IMR-90 (cell line): ENCODE measurements around the gene COPS4. TPM values are rescaled to one million over a fixed set of nuclear protein-coding genes. Genes with fewer than 3 reads are reported as not detected.

ENCODE experiments used
- ATAC-seq: fragments of 200-7000 bp; cut with Tn5 transposase; 2 replicates; pipeline ENCODE4 v1.9.1; 2020; ENCODE audit warnings: low read depth, mild to moderate bottlenecking, moderate library complexity
- BruUV-seq: library from RNA; stranded (reverse); fragments of 400-500 nt; replicated peaks from 2 replicates; lab custom pipeline; 2021; lab: Mats Ljungman, UMichigan
- CTCF ChIA-PET: fragments of 300-600 bp; formaldehyde crosslinking; extraction: SDS; loops from one replicate; lab custom pipeline; 2021; ENCODE audit warnings: antibody characterized with exemption; lab: Yijun Ruan, JAX
- POLR2A ChIA-PET: fragments of 300-600 bp; sonication (Branson Sonifier 250); formaldehyde crosslinking; loops from one replicate; lab custom pipeline; 2022; ENCODE audit warnings: antibody characterized with exemption; ENCODE audit not compliant: unreplicated experiment; lab: Charles Lee
- DNase-seq: peaks from one replicate; pipeline ENCODE4 v3.0.0; 2013
- H2AFZ ChIP-seq: replicated peaks from 2 replicates; pipeline ENCODE3; 2013; ENCODE audit warnings: low read length, mild to moderate bottlenecking; ENCODE audit not compliant: poor library complexity
- H2AK5ac ChIP-seq: 2 replicates; pipeline ENCODE4 v1.6.1; 2013; ENCODE audit warnings: low read depth, low read length, inconsistent platforms
- H2AK9ac ChIP-seq: replicated peaks from 2 replicates; pipeline ENCODE3; 2013; ENCODE audit warnings: mild to moderate bottlenecking, low read depth, low read length, moderate library complexity; ENCODE audit not compliant: poor library complexity
- H2BK120ac ChIP-seq: 2 replicates; pipeline ENCODE4 v1.6.1; 2013; ENCODE audit warnings: low read depth, low read length, inconsistent platforms
- H2BK15ac ChIP-seq: 3 replicates; pipeline ENCODE4 v1.6.1; 2013; ENCODE audit warnings: low read depth, low read length, inconsistent platforms
- H2BK20ac ChIP-seq: 2 replicates; pipeline ENCODE4 v1.6.1; 2013; ENCODE audit warnings: low read depth, mild to moderate bottlenecking, inconsistent platforms, low read length, moderate library complexity
- H2BK5ac ChIP-seq: 2 replicates; pipeline ENCODE4 v1.6.1; 2013; ENCODE audit warnings: mild to moderate bottlenecking, low read depth, low read length, inconsistent platforms; ENCODE audit not compliant: poor library complexity, severe bottlenecking
- H3K14ac ChIP-seq: replicated peaks from 2 replicates; pipeline ENCODE4 v1.6.1; 2013; ENCODE audit warnings: low read depth, low read length, inconsistent platforms
- H3K18ac ChIP-seq: 2 replicates; pipeline ENCODE4 v1.6.1; 2013; ENCODE audit warnings: low read depth, low read length, control low read depth
- H3K23ac ChIP-seq: 2 replicates; pipeline ENCODE4 v1.6.1; 2013; ENCODE audit warnings: low read depth, low read length, inconsistent platforms
- H3K27ac ChIP-seq: 2 replicates; pipeline ENCODE4 v1.5.1; 2013; ENCODE audit warnings: mild to moderate bottlenecking, control low read depth, low read length; ENCODE audit not compliant: insufficient read depth
- H3K27me3 ChIP-seq: 2 replicates; pipeline ENCODE4 v1.6.1; 2013; ENCODE audit warnings: low read length; ENCODE audit not compliant: control insufficient read depth, insufficient read depth
- H3K36me3 ChIP-seq: 2 replicates; pipeline ENCODE4 v1.6.1; 2013; ENCODE audit warnings: low read length, mixed read lengths; ENCODE audit not compliant: control insufficient read depth, insufficient read depth
- H3K4ac ChIP-seq: 2 replicates; pipeline ENCODE4 v1.6.1; 2013; ENCODE audit warnings: low read depth, low read length, inconsistent platforms
- H3K4me1 ChIP-seq: 2 replicates; pipeline ENCODE4 v1.6.1; 2013; ENCODE audit warnings: low read length, mixed read lengths; ENCODE audit not compliant: control insufficient read depth, insufficient read depth
- H3K4me2 ChIP-seq: 2 replicates; pipeline ENCODE4 v1.6.1; 2013; ENCODE audit warnings: low read depth, mild to moderate bottlenecking, control low read depth, low read length, moderate library complexity
- H3K4me3 ChIP-seq: 2 replicates; pipeline ENCODE4 v1.5.1; 2013; ENCODE audit warnings: low read depth, mild to moderate bottlenecking, control low read depth, low read length, moderate library complexity; ENCODE audit not compliant: insufficient read depth
- H3K56ac ChIP-seq: 2 replicates; pipeline ENCODE4 v1.6.1; 2013; ENCODE audit warnings: low read length, inconsistent platforms; ENCODE audit not compliant: insufficient read depth; ENCODE audit errors: extremely low read depth
- H3K79me1 ChIP-seq, 2 experiments: 2 replicates each; pipeline ENCODE4 v1.6.1; 2013; ENCODE audit warnings: low read length in 2 of 2, inconsistent platforms in 1 of 2, low read depth in 1 of 2
- H3K9ac ChIP-seq: 2 replicates; pipeline ENCODE4 v1.6.1; 2013; ENCODE audit warnings: low read depth, low read length, control low read depth
- H3K9me1 ChIP-seq: 2 replicates; pipeline ENCODE4 v1.6.1; 2013; ENCODE audit warnings: low read length, inconsistent platforms; ENCODE audit not compliant: insufficient read depth
- H3K9me3 ChIP-seq: 2 replicates; pipeline ENCODE4 v1.6.1; 2013; ENCODE audit warnings: low read length; ENCODE audit not compliant: control insufficient read depth, insufficient read depth
- H4K20me1 ChIP-seq: 2 replicates; pipeline ENCODE4 v1.6.1; 2013; ENCODE audit warnings: low read length, inconsistent platforms; ENCODE audit not compliant: insufficient read depth
- H4K5ac ChIP-seq: 2 replicates; pipeline ENCODE4 v1.6.1; 2013; ENCODE audit warnings: mild to moderate bottlenecking, low read depth, low read length, control low read depth
- H4K8ac ChIP-seq, 2 experiments: 2 replicates each; pipeline ENCODE4 v1.6.1; 2013; ENCODE audit warnings: low read depth in 2 of 2, low read length in 2 of 2, control low read depth in 1 of 2, inconsistent platforms in 1 of 2
- H4K91ac ChIP-seq: 2 replicates; pipeline ENCODE4 v1.6.1; 2013; ENCODE audit warnings: low read depth, low read length, inconsistent platforms; ENCODE audit not compliant: insufficient read depth
- BHLHE40 ChIP-seq: fragments of 150-350 bp; IDR thresholded peaks from 2 replicates; pipeline ENCODE4 v1.6.1; 2016; ENCODE audit warnings: mild to moderate bottlenecking, low read depth, low read length
- CTCF ChIP-seq: conservative IDR thresholded peaks from 2 replicates; pipeline ENCODE4 v1.5.1; 2012; ENCODE audit warnings: mild to moderate bottlenecking, low read depth, low read length, improper control_type of control experiment
- MAFK ChIP-seq: IDR thresholded peaks from 2 replicates; pipeline ENCODE4 v1.6.1; 2012; ENCODE audit warnings: low read depth, low read length, improper control_type of control experiment
- MAZ ChIP-seq: IDR thresholded peaks from 2 replicates; pipeline ENCODE4 v1.6.1; 2012; ENCODE audit warnings: low read depth, mild to moderate bottlenecking, low read length, improper control_type of control experiment, moderate library complexity, borderline replicate concordance
- MXI1 ChIP-seq: IDR thresholded peaks from 2 replicates; pipeline ENCODE4 v1.6.1; 2012; ENCODE audit warnings: low read depth, mild to moderate bottlenecking, low read length, moderate library complexity, borderline replicate concordance
- NFE2L2 ChIP-seq: fragments of 150-350 bp; IDR thresholded peaks from 2 replicates; pipeline ENCODE4 v1.6.1; 2016; ENCODE audit warnings: low read depth, mild to moderate bottlenecking, low read length
- RAD21 ChIP-seq: IDR thresholded peaks from 2 replicates; pipeline ENCODE4 v1.6.1; 2012; ENCODE audit warnings: low read length, improper control_type of control experiment
- RCOR1 ChIP-seq: IDR thresholded peaks from 2 replicates; pipeline ENCODE4 v1.6.1; 2012; ENCODE audit warnings: mild to moderate bottlenecking, low read length, improper control_type of control experiment; ENCODE audit not compliant: insufficient replicate concordance
- RFX5 ChIP-seq: IDR thresholded peaks from 2 replicates; pipeline ENCODE4 v1.8.0; 2012; ENCODE audit warnings: low read depth, mild to moderate bottlenecking, low read length, moderate library complexity
- SMC3 ChIP-seq: fragments of 150-350 bp; IDR thresholded peaks from 2 replicates; pipeline ENCODE4 v1.6.1; 2016; ENCODE audit warnings: low read depth, mild to moderate bottlenecking, antibody characterized with exemption, low read length, moderate library complexity
- WGBS, 2 experiments: methylation state at CpG; one replicate each; pipeline versions ENCODE4 v1.1.5 to v1.1.7; 2013; ENCODE audit warnings: missing lambda C conversion rate in 2 of 2; ENCODE audit not compliant: insufficient read length in 1 of 2; ENCODE audit errors: extremely low coverage in 2 of 2; 5-methylcytosine and 5-hydroxymethylcytosine counted together
- dilution Hi-C: fragments of 300-500 bp; cut with HindIII; formaldehyde crosslinking; loops from one replicate; pipeline ENCODE4 v1.14.3; 2018; ENCODE audit warnings: low sequenced_read_pairs; ENCODE audit not compliant: unreplicated experiment
- in situ Hi-C: fragments of 300-500 bp; cut with MboI; formaldehyde crosslinking; loops from 3 replicates; pipeline ENCODE4 v1.14.3; 2019; ENCODE audit warnings: low sequenced_read_pairs, inconsistent platforms, mixed read lengths
- intact Hi-C: fragments of 100-400 bp; cut with micrococcal nuclease; formaldehyde crosslinking; loops from 2 replicates; pipeline ENCODE4 v1.10.0; 2022
- polyA plus RNA-seq, 3 experiments: library from polyadenylated mRNA; depleted of rRNA; stranded (reverse); fragments of >200 nt; gene quantifications; 2 replicates each; pipeline ENCODE4 v1.2.3, GENCODE V29; 2012; ENCODE audit warnings: low replicate concordance in 1 of 3
- total RNA-seq: library from RNA; depleted of rRNA; stranded (reverse); fragments of >200 nt; gene quantifications from 2 replicates; pipeline ENCODE4 v1.2.3, GENCODE V29; 2012

COPS4 gene
- total and polyA plus RNA-seq, 2 of the 4 experiments (the other 2 are of a cell fraction) = 40.1 to 115 TPM

- CTCF ChIA-PET = no interaction called here
- Histone ChIP-seq H4K5ac (no peak overlapping the region), H3K18ac (no peak overlapping the region), H3K36me3 (peaks cover 7% of the 10 kb centered on the region), H2AK5ac (no peak overlapping the region), H3K14ac (no peak overlapping the region), H3K9me3 (no peaks in the 10 kb centered on the region), H3K4me1 (no peaks in the 10 kb centered on the region), H2BK5ac (no peak overlapping the region), H3K9me1 (no peaks in the 10 kb centered on the region), H2AFZ (no peak overlapping the region), H4K20me1 (no peaks in the 10 kb centered on the region), H3K4me2 (no peak overlapping the region), H2AK9ac (no peak overlapping the region), H3K79me1 (peaks cover 7 to 21% of the 10 kb centered on the region in 2 experiments), H2BK20ac (no peak overlapping the region), H3K4me3 (no peak overlapping the region), H3K27me3 (no peaks in the 10 kb centered on the region), H2BK120ac (no peak overlapping the region), H3K56ac (no peak overlapping the region), H3K9ac (no peak overlapping the region), H4K91ac (no peak overlapping the region), H4K8ac (no peak overlapping the region), H3K4ac (no peak overlapping the region), H3K23ac (no peak overlapping the region), H2BK15ac (no peak overlapping the region), H3K27ac (no peak overlapping the region)
- ATAC-seq (no peak), DNase-seq (no peak)
- POLR2A ChIA-PET = no interaction called here
- 94% methylated on average over 3 of the region's 8 CpGs; no CpG with 5 or more reads in 1 of the 2 experiments for WGBS, 2 experiments
- dilution Hi-C loops (no loop called here), intact Hi-C loops (no loop called here), in situ Hi-C loops (loop anchor here (25.0 kb wide), 1 partner anchor 610 kb away; the partner anchor contains the start of genes ENOPH1 and HNRNPDL)
- TF ChIP-seq CTCF (no peak), MAFK (no peak), RAD21 (no peak), RCOR1 (no peak), RFX5 (no peak), MXI1 (no peak), MAZ (no peak), SMC3 (no peak), NFE2L2 (no peak), BHLHE40 (no peak)
- no TSS peak for BruUV-seq
These were observed 11.9 kb downstream of the COPS4 start for GRCh38 chr4:83046693-83047473.
